Ectodermal cell (in vitro differentiated cells): Measurements from ENCODE around the gene IMP4.

Source experiments
- H3K27ac ChIP-seq: 2 replicates; pipeline ENCODE4 v1.7.0; 2013; ENCODE audit warnings: mild to moderate bottlenecking, low read depth, low read length; ENCODE audit not compliant: insufficient read depth, poor library complexity, severe bottlenecking
- H3K27me3 ChIP-seq: 2 replicates; pipeline ENCODE4 v1.7.0; 2013; ENCODE audit warnings: mild to moderate bottlenecking, low read length; ENCODE audit not compliant: insufficient read depth, control insufficient read depth, poor library complexity, severe bottlenecking
- H3K36me3 ChIP-seq: one replicate; pipeline ENCODE4 v1.7.0; 2013; ENCODE audit warnings: low read length; ENCODE audit not compliant: control insufficient read depth, insufficient read depth
- H3K4me1 ChIP-seq: one replicate; pipeline ENCODE4 v1.7.0; 2013; ENCODE audit warnings: low read length; ENCODE audit not compliant: control insufficient read depth, insufficient read depth
- H3K4me3 ChIP-seq: 2 replicates; pipeline ENCODE4 v1.7.0; 2013; ENCODE audit warnings: low read depth, low read length, control low read depth; ENCODE audit not compliant: insufficient read depth
- H3K9me3 ChIP-seq: 2 replicates; pipeline ENCODE4 v1.7.0; 2013; ENCODE audit warnings: mild to moderate bottlenecking, low read length, moderate library complexity; ENCODE audit not compliant: control insufficient read depth
- WGBS, 2 experiments: methylation state at CpG; one replicate each; pipeline ENCODE4 v1.1.7; 2013; ENCODE audit warnings: missing lambda C conversion rate in 2 of 2; 5-methylcytosine and 5-hydroxymethylcytosine counted together

The IMP4 gene

DNA sequence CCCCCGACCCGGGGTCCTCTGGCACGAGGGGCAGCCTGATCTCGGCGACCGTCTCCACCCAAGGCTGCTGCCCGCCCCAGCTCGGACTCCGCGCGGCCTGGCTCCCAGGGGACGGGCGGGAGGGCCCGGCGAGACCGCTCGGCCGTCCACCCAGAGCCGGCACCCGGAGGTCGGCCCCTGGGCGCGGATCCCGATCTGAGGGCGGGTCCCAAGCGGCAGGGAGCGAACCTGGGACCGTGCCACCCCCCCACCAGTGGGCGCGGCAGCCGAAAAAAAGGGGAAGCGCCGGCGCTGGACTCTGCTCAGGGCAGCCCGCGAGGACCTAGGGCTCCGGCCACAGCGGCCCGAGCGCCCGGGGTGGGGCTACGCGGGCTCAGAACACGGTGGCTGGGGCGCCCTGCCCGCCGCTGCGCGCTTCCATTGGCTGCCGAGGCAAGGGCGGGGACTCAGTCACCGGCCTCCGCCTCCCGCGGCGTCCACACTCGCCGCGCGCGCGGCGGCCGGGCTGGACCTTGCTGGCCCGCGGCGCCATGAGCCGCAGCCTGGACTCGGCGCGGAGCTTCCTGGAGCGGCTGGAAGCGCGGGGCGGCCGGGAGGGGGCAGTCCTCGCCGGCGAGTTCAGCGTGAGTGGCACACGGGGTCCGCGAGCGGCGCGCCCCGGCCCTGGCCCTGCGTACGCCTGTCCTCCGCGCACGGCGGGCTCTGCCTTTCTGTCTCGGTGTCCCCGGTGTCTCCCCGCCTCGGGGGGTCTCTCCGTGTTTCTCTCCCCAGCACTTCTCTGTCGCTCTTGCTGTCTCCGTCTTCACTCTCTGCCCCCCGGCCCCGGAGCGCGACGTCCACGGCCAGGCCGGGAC is 13.1 kb downstream of the IMP4 start, which contains the start of gene PTPN18:
TSS of gene PTPN18 (plus strand) at position 479 of the 854 bp plus-strand sequence. CDS start at position 531, 52 bp downstream.
- no peaks in the 10 kb centered on the region for H3K9me3 ChIP-seq
- no peaks in the 10 kb centered on the region for H3K36me3 ChIP-seq
- no peak within 1 kb of the TSS for H3K27ac ChIP-seq
- H3K4me1 ChIP-seq = peaks cover 25% of the 10 kb centered on the region
- 0 to 1% methylated on average over 107 of the region's 107 CpGs for WGBS, 2 experiments
- peaks cover 36% of the 10 kb centered on the region for H3K27me3 ChIP-seq
- H3K4me3 ChIP-seq = peak within 1 kb of the TSS; percentile 53

GRCh38 chr2:130357864-130358263 is 15.2 kb downstream of the IMP4 start:
- no peak overlapping the region for H3K4me3 ChIP-seq
- WGBS, 2 experiments = 96 to 98% methylated on average over 7 of the region's 7 CpGs
- H3K9me3 ChIP-seq = no peaks in the 10 kb centered on the region
- H3K4me1 ChIP-seq = peaks cover 11% of the 10 kb centered on the region
- peaks cover 36% of the 10 kb centered on the region for H3K27me3 ChIP-seq
- no peak overlapping the region for H3K27ac ChIP-seq
- H3K36me3 ChIP-seq = no peaks in the 10 kb centered on the region

- peaks cover 35% of the 10 kb centered on the region for H3K27me3 ChIP-seq
- H3K27ac ChIP-seq = no peak overlapping the region
- no peaks in the 10 kb centered on the region for H3K9me3 ChIP-seq
- no peak overlapping the region for H3K4me3 ChIP-seq
- peaks cover 6% of the 10 kb centered on the region for H3K4me1 ChIP-seq
- 91% methylated on average over 33 of the region's 33 CpGs for WGBS, 2 experiments
- H3K36me3 ChIP-seq = no peaks in the 10 kb centered on the region
Observed at GRCh38 chr2:130358420-130359350, 16.0 kb downstream of the IMP4 start.

DNA sequence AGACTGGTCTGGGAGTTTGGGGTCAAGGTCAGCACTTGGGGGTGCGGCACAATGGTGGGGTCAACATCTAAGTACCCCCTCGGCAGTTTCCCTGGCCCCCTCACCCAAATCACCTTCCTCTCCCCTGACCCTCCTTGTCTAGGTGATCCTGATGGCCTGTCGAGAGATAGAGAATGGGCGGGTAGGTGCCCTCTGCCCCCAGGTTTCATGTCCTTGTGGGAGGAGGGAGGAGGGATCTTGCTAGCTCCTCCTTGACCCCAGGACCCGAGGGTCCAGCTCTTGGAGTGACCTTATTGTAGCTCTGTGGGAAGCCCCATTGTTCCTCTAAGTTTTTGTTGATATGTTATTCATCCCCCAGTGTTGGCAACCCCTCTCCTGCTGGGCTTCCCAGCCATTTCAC is 16.8 kb downstream of the IMP4 start:
- H3K27me3 ChIP-seq = peaks cover 27% of the 10 kb centered on the region
- 79 to 89% methylated on average over 5 of the region's 5 CpGs for WGBS, 2 experiments
- H3K4me3 ChIP-seq = no peak overlapping the region
- H3K4me1 ChIP-seq = peaks cover 6% of the 10 kb centered on the region
- H3K9me3 ChIP-seq = no peaks in the 10 kb centered on the region
- H3K27ac ChIP-seq = no peak overlapping the region
- H3K36me3 ChIP-seq = no peaks in the 10 kb centered on the region

- Histone ChIP-seq H3K36me3 (no peaks in the 10 kb centered on the region), H3K9me3 (no peaks in the 10 kb centered on the region), H3K4me1 (no peaks in the 10 kb centered on the region), H3K27ac (no peak overlapping the region), H3K27me3 (no peaks in the 10 kb centered on the region), H3K4me3 (no peak overlapping the region)
Observed at GRCh38 chr2:130363479-130363878, 20.8 kb downstream of the IMP4 start.

DNA sequence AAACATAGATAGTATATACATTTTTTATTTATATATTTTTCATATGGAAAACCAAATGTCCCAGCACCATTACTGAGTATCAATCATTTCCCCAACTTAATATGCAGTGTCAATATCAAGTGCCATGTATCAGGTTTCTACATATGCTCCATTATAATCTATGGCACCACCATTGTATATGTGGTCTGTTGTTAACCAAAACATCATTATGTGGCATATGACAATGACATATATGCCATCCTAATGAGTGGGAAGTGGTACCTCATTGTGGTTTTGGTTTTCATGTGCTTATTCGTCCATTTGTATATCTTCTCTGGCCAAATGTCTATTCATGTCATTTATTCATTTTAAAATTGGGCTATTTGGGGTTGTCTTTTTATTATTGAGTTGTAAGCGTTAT is 22.4 kb downstream of the IMP4 start:
- H3K4me3 ChIP-seq = no peak overlapping the region
- H3K4me1 ChIP-seq = no peaks in the 10 kb centered on the region
- no peak overlapping the region for H3K27ac ChIP-seq
- no peaks in the 10 kb centered on the region for H3K36me3 ChIP-seq
- H3K9me3 ChIP-seq = no peaks in the 10 kb centered on the region
- WGBS, 2 experiments = 100% methylated on average over 1 of the region's 2 CpGs; no CpG with 5 or more reads in 1 of the 2 experiments
- H3K27me3 ChIP-seq = no peaks in the 10 kb centered on the region

DNA sequence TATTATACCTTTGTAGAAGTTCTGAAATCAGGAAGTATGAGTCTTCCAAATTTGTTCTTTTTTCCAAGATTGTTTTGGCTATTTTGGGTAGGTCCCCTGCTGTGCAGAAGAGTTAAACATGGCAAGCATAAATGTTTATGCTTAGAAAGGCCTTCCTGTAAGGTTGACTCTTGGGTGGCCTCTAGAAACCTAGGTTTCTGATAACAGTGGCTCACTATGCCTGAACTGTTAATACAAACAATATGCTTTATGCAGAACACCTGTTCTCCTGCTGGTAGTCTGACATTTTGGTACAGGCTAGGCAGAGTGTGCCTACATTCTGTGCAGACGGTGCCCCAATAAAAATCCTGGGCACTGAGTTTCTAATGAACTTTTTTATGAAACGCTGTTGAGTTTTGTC is 23.3 kb downstream of the IMP4 start:
- H3K9me3 ChIP-seq = no peaks in the 10 kb centered on the region
- no peaks in the 10 kb centered on the region for H3K4me1 ChIP-seq
- no peak overlapping the region for H3K27ac ChIP-seq
- H3K4me3 ChIP-seq = no peak overlapping the region
- H3K36me3 ChIP-seq = no peaks in the 10 kb centered on the region
- no peaks in the 10 kb centered on the region for H3K27me3 ChIP-seq
- WGBS, 2 experiments = 94 to 97% methylated on average over 2 of the region's 2 CpGs

DNA sequence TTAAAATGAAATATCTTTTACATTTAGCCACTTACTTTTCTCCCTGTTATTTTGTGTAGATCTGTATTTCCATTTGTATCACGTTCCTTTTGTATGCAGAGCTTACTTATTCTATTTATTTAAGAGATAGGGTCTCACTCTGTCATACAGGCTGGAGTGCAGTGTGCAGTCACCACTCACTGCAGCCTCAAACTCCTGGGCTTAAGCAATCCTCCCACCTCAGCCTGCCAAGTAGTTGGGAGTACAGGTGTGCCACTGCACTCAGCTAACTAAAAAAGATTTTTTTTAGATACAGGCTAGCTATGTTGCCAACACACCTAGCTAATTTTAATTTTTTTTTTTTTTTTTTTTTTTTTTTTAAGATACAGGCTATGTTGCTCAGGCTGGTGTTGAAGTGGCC is 24.0 kb downstream of the IMP4 start:
- H3K4me1 ChIP-seq = no peaks in the 10 kb centered on the region
- H3K27ac ChIP-seq = no peak overlapping the region
- 100% methylated on average over 1 of the region's 1 CpG; no CpG with 5 or more reads in 1 of the 2 experiments for WGBS, 2 experiments

DNA sequence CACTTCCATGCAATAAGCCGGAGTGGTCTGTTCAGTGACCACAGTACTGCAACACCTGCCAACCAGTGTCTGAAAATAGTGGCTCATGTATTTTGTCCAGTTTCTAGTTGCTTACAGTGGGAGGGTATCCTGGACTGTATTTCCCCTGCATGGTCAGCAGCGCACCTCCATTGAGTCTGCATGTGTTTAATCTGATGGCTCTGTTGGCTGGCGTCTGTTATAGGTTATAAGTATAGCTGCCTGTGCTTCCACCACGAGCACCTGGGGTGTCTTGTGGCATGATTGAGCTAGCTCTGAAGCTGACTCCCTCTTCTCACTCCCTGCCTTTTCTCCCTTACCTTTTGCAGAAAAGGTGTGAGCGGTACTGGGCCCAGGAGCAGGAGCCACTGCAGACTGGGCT is 26.1 kb downstream of the IMP4 start:
- Histone ChIP-seq H3K27me3 (no peaks in the 10 kb centered on the region), H3K36me3 (no peaks in the 10 kb centered on the region), H3K27ac (no peak overlapping the region), H3K4me3 (no peak overlapping the region), H3K4me1 (peaks cover 3% of the 10 kb centered on the region), H3K9me3 (no peaks in the 10 kb centered on the region)
- 87 to 90% methylated on average over 5 of the region's 5 CpGs for WGBS, 2 experiments

More for the DNA sequence above, 24.0 kb downstream of the IMP4 start:
- H3K4me3 ChIP-seq = no peak overlapping the region
- H3K36me3 ChIP-seq = no peaks in the 10 kb centered on the region
- H3K9me3 ChIP-seq = no peaks in the 10 kb centered on the region
- H3K27me3 ChIP-seq = no peaks in the 10 kb centered on the region
